HUDEP-2 (cell line): ENCODE data around the gene VPS8.

Experiments used
- DNase-seq, 76 experiments: peaks; one replicate each; lab custom pipeline; 2025; ENCODE audit not compliant: unreplicated experiment in 76 of 76; lab: John Stamatoyannopoulos, UW

VPS8 gene

GRCh38 chr3:184807549-184807948 is 4.4 kb upstream of the VPS8 start:
- no peak for DNase-seq

- no peak for DNase-seq
These were observed 3.9 kb upstream of the VPS8 start for GRCh38 chr3:184808021-184808420.

GRCh38 chr3:184810146-184810545 is 1.8 kb upstream of the VPS8 start:
- DNase-seq, result no peak

GRCh38 chr3:184811034-184811433 is 932 bp upstream of the VPS8 start:
- DNase-seq, result no peak

- no peak for DNase-seq
These were observed 335 bp upstream of the VPS8 start for GRCh38 chr3:184811663-184811998.

GRCh38 chr3:184812662-184813042 is 686 bp downstream of the VPS8 start:
- DNase-seq, result peak in 1 of 76 experiments; percentile 6

GRCh38 chr3:184813357-184813756 is 1.4 kb downstream of the VPS8 start:
- no peak for DNase-seq

- DNase-seq, result no peak
These were observed 2.2 kb downstream of the VPS8 start for GRCh38 chr3:184814214-184814613.

GRCh38 chr3:184815046-184815930 is 3.3 kb downstream of the VPS8 start:
- DNase-seq, result no peak

GRCh38 chr3:184816614-184817013 is 4.6 kb downstream of the VPS8 start:
- DNase-seq, result no peak

GRCh38 chr3:184820525-184820924 is 8.6 kb downstream of the VPS8 start:
- no peak for DNase-seq

- no peak for DNase-seq
These were observed 9.1 kb downstream of the VPS8 start for GRCh38 chr3:184821034-184821433.

GRCh38 chr3:184822081-184822480 is 10.1 kb downstream of the VPS8 start:
- DNase-seq, result no peak

- DNase-seq, result no peak
These were observed 10.7 kb downstream of the VPS8 start for GRCh38 chr3:184822654-184823053.

GRCh38 chr3:184823990-184824389 is 12.0 kb downstream of the VPS8 start:
- DNase-seq, result no peak

- no peak for DNase-seq
These were observed 13.3 kb downstream of the VPS8 start for GRCh38 chr3:184825121-184825820.

GRCh38 chr3:184827572-184827971 is 15.6 kb downstream of the VPS8 start:
- peak in 46 of 76 experiments; percentile 2 to 77 (median 23) for DNase-seq

- DNase-seq, result no peak
These were observed 20.1 kb downstream of the VPS8 start for GRCh38 chr3:184832044-184832443.

GRCh38 chr3:184832903-184833302 is 20.9 kb downstream of the VPS8 start:
- DNase-seq, result no peak

- DNase-seq, result no peak
These were observed 24.3 kb downstream of the VPS8 start for GRCh38 chr3:184836090-184836822.

- DNase-seq, result no peak
These were observed 30.5 kb downstream of the VPS8 start for GRCh38 chr3:184842433-184842832.
